ENCODE results near the gene MLF2. TPM values are rescaled to one million over a fixed set of nuclear protein-coding genes. Genes with fewer than 3 reads are reported as not detected.
A peak's percentile ranks its signal among the peaks of the same experiment; 100 is the strongest.

MLF2 gene
- total and polyA plus RNA-seq, 10 of the 15 experiments (the other 5 are each of a cell fraction or from before 2014, with no cell fraction given): 13.5 to 222 (median 130) TPM

- TF ChIP-seq NFYA (IDR thresholded peaks at IDR 0.05; ENCODE audit: borderline replicate concordance, low read depth, low read length) (no peak), ASH2L (IDR thresholded peaks at IDR 0.05; ENCODE audit: borderline replicate concordance, low read depth) (no peak), CHD2 (IDR thresholded peaks at IDR 0.05; ENCODE audit: borderline replicate concordance, low read depth, low read length) (peak; percentile 65; the same call in 1 of the 2 replicates), SMARCA5 (IDR thresholded peaks at IDR 0.05) (no peak), SRF (IDR thresholded peaks at IDR 0.05; ENCODE audit: low read depth in 2 of 2, low read length in 2 of 2) (0 out of 4 replicates have a peak, but pooled peaks have one; percentile 32 to 40), ZNF384 (IDR thresholded peaks at IDR 0.05; ENCODE audit: borderline replicate concordance, low read depth, low read length) (peak; percentile 39; the same call in 1 of the 2 replicates), ZBTB33 (IDR thresholded peaks at IDR 0.05) (no peak), CEBPB (IDR thresholded peaks at IDR 0.05; ENCODE audit: borderline replicate concordance in 1 of 2, low read depth in 2 of 2, low read length in 2 of 2) (no peak), IKZF1 (conservative IDR thresholded peaks at IDR 0.05) (peak; percentile 96), CTCF (IDR thresholded peaks at IDR 0.05 in 2 of 3, conservative IDR thresholded peaks at IDR 0.05 in 1 of 3; ENCODE audit: control insufficient read depth in 2 of 3, extremely low read depth in 1 of 3, insufficient read depth in 1 of 3, low read depth in 3 of 3, low read length in 3 of 3) (peak in 1 of 3 experiments; percentile 10; a peak in 1 of 6 replicates), EZH2 (IDR thresholded peaks at IDR 0.05; ENCODE audit: borderline replicate concordance, control insufficient read depth, low read depth, low read length) (no peak), PKNOX1 (IDR thresholded peaks at IDR 0.05) (peak; percentile 97), FOXK2 (IDR thresholded peaks at IDR 0.05) (no peak), WRNIP1 (IDR thresholded peaks at IDR 0.05; ENCODE audit: borderline replicate concordance, low read depth, low read length) (no peak), TAF1 (IDR thresholded peaks at IDR 0.05; ENCODE audit: borderline replicate concordance, low read depth, low read length) (peak; percentile 66), NKRF (conservative IDR thresholded peaks at IDR 0.05) (no peak; the same call in 1 of the 2 replicates), NR2C2 (IDR thresholded peaks at IDR 0.05; ENCODE audit: borderline replicate concordance, control insufficient read depth, insufficient read length, low read depth) (no peak)
- TF ChIP-seq, protein P1, sequence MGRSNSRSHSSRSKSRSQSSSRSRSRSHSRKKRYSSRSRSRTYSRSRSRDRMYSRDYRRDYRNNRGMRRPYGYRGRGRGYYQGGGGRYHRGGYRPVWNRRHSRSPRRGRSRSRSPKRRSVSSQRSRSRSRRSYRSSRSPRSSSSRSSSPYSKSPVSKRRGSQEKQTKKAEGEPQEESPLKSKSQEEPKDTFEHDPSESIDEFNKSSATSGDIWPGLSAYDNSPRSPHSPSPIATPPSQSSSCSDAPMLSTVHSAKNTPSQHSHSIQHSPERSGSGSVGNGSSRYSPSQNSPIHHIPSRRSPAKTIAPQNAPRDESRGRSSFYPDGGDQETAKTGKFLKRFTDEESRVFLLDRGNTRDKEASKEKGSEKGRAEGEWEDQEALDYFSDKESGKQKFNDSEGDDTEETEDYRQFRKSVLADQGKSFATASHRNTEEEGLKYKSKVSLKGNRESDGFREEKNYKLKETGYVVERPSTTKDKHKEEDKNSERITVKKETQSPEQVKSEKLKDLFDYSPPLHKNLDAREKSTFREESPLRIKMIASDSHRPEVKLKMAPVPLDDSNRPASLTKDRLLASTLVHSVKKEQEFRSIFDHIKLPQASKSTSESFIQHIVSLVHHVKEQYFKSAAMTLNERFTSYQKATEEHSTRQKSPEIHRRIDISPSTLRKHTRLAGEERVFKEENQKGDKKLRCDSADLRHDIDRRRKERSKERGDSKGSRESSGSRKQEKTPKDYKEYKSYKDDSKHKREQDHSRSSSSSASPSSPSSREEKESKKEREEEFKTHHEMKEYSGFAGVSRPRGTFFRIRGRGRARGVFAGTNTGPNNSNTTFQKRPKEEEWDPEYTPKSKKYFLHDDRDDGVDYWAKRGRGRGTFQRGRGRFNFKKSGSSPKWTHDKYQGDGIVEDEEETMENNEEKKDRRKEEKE (IDR thresholded peaks at IDR 0.05): no peak
Measured at GRCh38 chr12:6723607-6724408, 29.1 kb downstream of the MLF2 start, which contains the start of gene COPS7A (continued).

Measured in GM12878 (cell line).